Kidney epithelial cell (primary cell): ENCODE measurements around the gene MRPL33. TPM values are rescaled to one million over a fixed set of nuclear protein-coding genes. Genes with fewer than 3 reads are reported as not detected.

Source experiments
- DNase-seq: peaks from one replicate; pipeline ENCODE4 v3.0.0-alpha.2; 2010; ENCODE audit warnings: low read depth
- H3K27me3 ChIP-seq: 2 replicates; pipeline ENCODE4 v1.6.0; 2011; ENCODE audit warnings: low read length; ENCODE audit not compliant: control insufficient read depth, insufficient read depth
- H3K36me3 ChIP-seq: 2 replicates; pipeline ENCODE4 v1.5.1; 2011; ENCODE audit warnings: low read length; ENCODE audit not compliant: control insufficient read depth, insufficient read depth
- H3K4me3 ChIP-seq: 2 replicates; pipeline ENCODE4 v1.5.1; 2011; ENCODE audit warnings: low read depth, mild to moderate bottlenecking, control low read depth, low read length
- total RNA-seq: library from RNA; depleted of rRNA; stranded (reverse); fragments of >200 nt; gene quantifications from 2 replicates; pipeline ENCODE4 v1.2.3, GENCODE V29; 2015
- TF ChIP-seq, protein P1 (sequence below): IDR thresholded peaks from 2 replicates; pipeline ENCODE4 v1.5.1; 2011; ENCODE audit warnings: mild to moderate bottlenecking, moderate library complexity, low read length, control low read depth, inconsistent platforms; ENCODE audit not compliant: insufficient read depth, poor library complexity, severe bottlenecking

Gene MRPL33
- total RNA-seq, 1 donor from 2014 or later = 121 TPM

- Histone ChIP-seq H3K4me3 (no peak overlapping the region), H3K36me3 (no peaks in the 10 kb centered on the region), H3K27me3 (no peaks in the 10 kb centered on the region)
- TF ChIP-seq, protein P1, sequence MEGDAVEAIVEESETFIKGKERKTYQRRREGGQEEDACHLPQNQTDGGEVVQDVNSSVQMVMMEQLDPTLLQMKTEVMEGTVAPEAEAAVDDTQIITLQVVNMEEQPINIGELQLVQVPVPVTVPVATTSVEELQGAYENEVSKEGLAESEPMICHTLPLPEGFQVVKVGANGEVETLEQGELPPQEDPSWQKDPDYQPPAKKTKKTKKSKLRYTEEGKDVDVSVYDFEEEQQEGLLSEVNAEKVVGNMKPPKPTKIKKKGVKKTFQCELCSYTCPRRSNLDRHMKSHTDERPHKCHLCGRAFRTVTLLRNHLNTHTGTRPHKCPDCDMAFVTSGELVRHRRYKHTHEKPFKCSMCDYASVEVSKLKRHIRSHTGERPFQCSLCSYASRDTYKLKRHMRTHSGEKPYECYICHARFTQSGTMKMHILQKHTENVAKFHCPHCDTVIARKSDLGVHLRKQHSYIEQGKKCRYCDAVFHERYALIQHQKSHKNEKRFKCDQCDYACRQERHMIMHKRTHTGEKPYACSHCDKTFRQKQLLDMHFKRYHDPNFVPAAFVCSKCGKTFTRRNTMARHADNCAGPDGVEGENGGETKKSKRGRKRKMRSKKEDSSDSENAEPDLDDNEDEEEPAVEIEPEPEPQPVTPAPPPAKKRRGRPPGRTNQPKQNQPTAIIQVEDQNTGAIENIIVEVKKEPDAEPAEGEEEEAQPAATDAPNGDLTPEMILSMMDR = no peak
- no peak for DNase-seq
These were observed 37.2 kb upstream of the MRPL33 start for GRCh38 chr2:27734305-27734704.

DNA sequence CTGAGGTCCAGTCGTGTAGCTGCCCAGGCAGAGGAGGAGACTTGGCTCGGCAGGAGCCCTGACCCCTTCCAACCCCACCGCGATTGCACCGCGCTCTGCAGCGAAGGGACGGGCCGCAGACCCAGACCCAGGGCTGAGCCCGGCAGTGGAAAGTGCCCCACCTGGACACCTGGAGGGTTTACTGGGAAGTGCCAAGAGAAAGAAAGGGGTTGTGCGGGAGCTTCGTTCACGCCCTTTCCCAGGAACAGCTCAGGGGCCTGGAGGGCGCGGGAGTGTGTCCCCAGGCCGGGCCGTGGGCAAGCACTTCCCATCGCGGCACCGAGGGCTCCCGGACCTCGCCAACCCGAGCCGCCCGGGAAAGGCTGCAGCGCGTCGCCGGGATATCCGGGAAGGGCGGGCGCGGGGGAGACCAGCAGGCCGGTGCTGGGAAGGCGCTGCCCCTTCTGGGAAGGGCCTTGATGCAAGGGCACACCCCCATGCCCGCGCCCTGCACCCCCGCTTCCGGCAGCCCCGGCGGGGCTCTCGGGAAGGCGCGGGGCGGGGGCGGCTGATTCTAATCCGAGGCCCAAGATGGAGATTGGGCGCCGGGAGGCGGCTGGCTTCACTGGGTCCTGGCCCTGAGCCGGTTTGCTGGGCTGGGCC, 36.1 kb upstream of the MRPL33 start:
- Histone ChIP-seq H3K27me3 (no peaks in the 10 kb centered on the region), H3K4me3 (peak overlapping the region; percentile 28), H3K36me3 (no peaks in the 10 kb centered on the region)
- no peak for DNase-seq
- TF ChIP-seq, protein P1 = no peak

DNA sequence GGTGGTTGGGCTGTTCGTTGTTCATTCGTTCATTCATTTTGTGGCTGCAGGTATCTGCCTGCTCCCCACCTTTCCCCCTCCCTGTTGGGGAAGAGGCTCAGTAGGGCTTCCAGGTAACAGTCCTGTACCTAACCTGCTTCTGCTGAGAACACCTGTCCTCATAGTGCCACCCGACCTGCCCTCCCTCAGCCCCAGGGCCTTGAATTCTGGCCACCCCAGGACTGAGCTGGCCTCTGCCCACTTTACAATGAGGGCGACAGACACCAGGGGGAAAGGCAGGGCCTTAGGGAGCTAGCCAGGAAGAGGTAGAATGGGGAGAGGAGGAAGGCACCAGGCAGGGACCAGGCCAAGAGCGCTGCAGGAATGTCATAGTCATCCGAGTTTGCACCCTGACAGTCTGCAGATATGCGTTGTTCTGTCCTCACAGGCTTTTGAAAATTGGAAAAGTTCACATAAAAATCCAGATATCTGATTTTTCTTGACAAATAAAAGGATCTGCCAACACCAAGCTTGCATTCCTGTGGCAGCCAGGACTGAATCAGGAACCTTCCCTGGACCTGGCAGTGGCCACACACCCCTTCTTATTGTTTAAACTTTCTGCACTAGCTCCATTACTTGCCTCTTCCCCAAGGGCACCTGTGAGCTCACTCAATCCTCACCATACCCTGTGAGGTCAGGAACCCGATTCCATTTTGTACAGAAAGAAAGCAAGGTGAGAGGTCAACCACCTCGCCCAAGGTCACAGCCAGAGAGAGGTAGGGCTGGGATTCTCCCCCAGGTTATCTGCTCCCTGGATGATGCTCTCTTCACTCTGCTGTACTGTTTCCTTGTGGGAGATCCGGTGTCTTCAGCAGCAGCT, 35.3 kb upstream of the MRPL33 start:
- Histone ChIP-seq H3K4me3 (no peak overlapping the region), H3K36me3 (no peaks in the 10 kb centered on the region), H3K27me3 (no peaks in the 10 kb centered on the region)
- TF ChIP-seq, protein P1 = no peak
- DNase-seq = no peak

GRCh38 chr2:27736890-27737204, 34.7 kb upstream of the MRPL33 start:
- no peak for DNase-seq
- no peaks in the 10 kb centered on the region for H3K27me3 ChIP-seq
- H3K36me3 ChIP-seq = no peaks in the 10 kb centered on the region
- TF ChIP-seq, protein P1 = no peak
- H3K4me3 ChIP-seq = no peak overlapping the region

GRCh38 chr2:27737676-27738348, 33.7 kb upstream of the MRPL33 start:
- H3K36me3 ChIP-seq = no peaks in the 10 kb centered on the region
- no peak overlapping the region for H3K4me3 ChIP-seq
- TF ChIP-seq, protein P1 = no peak
- no peak for DNase-seq
- H3K27me3 ChIP-seq = no peaks in the 10 kb centered on the region
